Neural cell (in vitro differentiated cells): Measurements from ENCODE around the gene GRN. TPM values are rescaled to one million over a fixed set of nuclear protein-coding genes. Genes with fewer than 3 reads are reported as not detected.

ENCODE experiments used
- H2AFZ ChIP-seq: fragments of 200-600, 300-800 bp; sonication (generic), shearing (Covaris generic); 2 replicates; pipeline ENCODE4 v1.6.0; 2014; ENCODE audit warnings: low read depth, mild to moderate bottlenecking, antibody characterized with exemption, low read length, moderate library complexity
- H3F3A ChIP-seq: fragments of 200-600 bp; shearing (Covaris generic); 2 replicates; pipeline ENCODE4 v1.6.1; 2016; ENCODE audit warnings: mild to moderate bottlenecking, moderate library complexity, mixed read lengths, antibody characterized with exemption, low read length; ENCODE audit not compliant: insufficient read depth, poor library complexity, severe bottlenecking
- H3K27ac ChIP-seq: fragments of 200-600, 300-800 bp; sonication (generic), shearing (Covaris generic); 2 replicates; pipeline ENCODE4 v1.5.1; 2014; ENCODE audit warnings: mild to moderate bottlenecking, low read length, moderate library complexity
- H3K27me3 ChIP-seq: fragments of 300-800, 200-600 bp; sonication (generic), shearing (Covaris generic); 2 replicates; pipeline ENCODE4 v1.6.0; 2014; ENCODE audit warnings: mild to moderate bottlenecking, low read depth, low read length, moderate library complexity; ENCODE audit not compliant: insufficient read depth
- H3K36me3 ChIP-seq: fragments of 300-800, 200-600 bp; sonication (generic), shearing (Covaris generic); 2 replicates; pipeline ENCODE4 v1.5.1; 2014; ENCODE audit warnings: mild to moderate bottlenecking, antibody characterized with exemption, low read length, moderate library complexity; ENCODE audit not compliant: insufficient read depth
- H3K4me2 ChIP-seq: fragments of 300-800, 200-600 bp; sonication (generic), shearing (Covaris generic); 2 replicates; pipeline ENCODE4 v1.6.0; 2014; ENCODE audit warnings: mild to moderate bottlenecking, low read length
- H3K4me3 ChIP-seq: fragments of 300-800, 200-600 bp; sonication (generic), shearing (Covaris generic); 2 replicates; pipeline ENCODE4 v1.5.1; 2014; ENCODE audit warnings: mild to moderate bottlenecking, low read length, moderate library complexity
- H3K79me2 ChIP-seq: fragments of 200-600 bp; shearing (Covaris generic); replicated peaks from 2 replicates; pipeline ENCODE4 v1.6.0; 2014; ENCODE audit warnings: mild to moderate bottlenecking, low read length, moderate library complexity; ENCODE audit not compliant: insufficient read depth
- H3K9ac ChIP-seq: fragments of 300-800, 200-600 bp; sonication (generic), shearing (Covaris generic); 2 replicates; pipeline ENCODE4 v1.6.1; 2016; ENCODE audit warnings: mild to moderate bottlenecking, low read length, mixed read lengths
- H3K9me2 ChIP-seq: fragments of 200-600 bp; shearing (Covaris generic); 2 replicates; pipeline ENCODE4 v1.6.1; 2016; ENCODE audit warnings: mild to moderate bottlenecking, low read length, mixed read lengths; ENCODE audit not compliant: insufficient read depth
- H3K9me3 ChIP-seq: fragments of 200-600, 300-800 bp; sonication (generic), shearing (Covaris generic); 2 replicates; pipeline ENCODE4 v1.6.1; 2016; ENCODE audit warnings: mild to moderate bottlenecking, mixed run types, low read length, moderate library complexity, mixed read lengths
- H4K20me1 ChIP-seq: fragments of 200-600 bp; shearing (Covaris generic); 2 replicates; pipeline ENCODE4 v1.6.1; 2016; ENCODE audit warnings: mild to moderate bottlenecking, mixed run types; ENCODE audit not compliant: insufficient read depth
- EZH2 ChIP-seq: fragments of 200-600, 300-800 bp; shearing (Covaris generic), sonication (generic); IDR thresholded peaks from 2 replicates; pipeline ENCODE4 v1.6.1; 2014; ENCODE audit warnings: antibody characterized with exemption, low read length, borderline replicate concordance, mild to moderate bottlenecking; ENCODE audit not compliant: insufficient read depth, poor library complexity, severe bottlenecking
- MXI1 ChIP-seq: fragments of 450-650 bp; conservative IDR thresholded peaks from 2 replicates; pipeline ENCODE4 v1.6.1; 2014; ENCODE audit warnings: antibody characterized with exemption, mild to moderate bottlenecking; ENCODE audit not compliant: poor library complexity, severe bottlenecking
- POLR2AphosphoS5 ChIP-seq: IDR thresholded peaks from 2 replicates; pipeline ENCODE4 v1.6.1; 2012
- TAF1 ChIP-seq: IDR thresholded peaks from 2 replicates; pipeline ENCODE4 v1.6.1; 2012; ENCODE audit warnings: low read depth
- polyA plus RNA-seq: library from polyadenylated mRNA; depleted of rRNA; stranded (reverse); fragments of >200 nt; gene quantifications from 2 replicates; pipeline ENCODE4 v1.2.3, GENCODE V29; 2014
- TF ChIP-seq, protein P1 (sequence below): fragments of 450-650 bp; IDR thresholded peaks from 2 replicates; pipeline ENCODE4 v1.5.1; 2014; ENCODE audit warnings: antibody characterized with exemption, mild to moderate bottlenecking, moderate library complexity; ENCODE audit not compliant: poor library complexity, severe bottlenecking
- TF ChIP-seq, protein P2 (sequence below): IDR thresholded peaks from 2 replicates; pipeline ENCODE4 v1.6.1; 2012; ENCODE audit warnings: borderline replicate concordance

Gene GRN
- polyA plus RNA-seq, 1 donor from 2014 or later: 21.8 TPM

DNA sequence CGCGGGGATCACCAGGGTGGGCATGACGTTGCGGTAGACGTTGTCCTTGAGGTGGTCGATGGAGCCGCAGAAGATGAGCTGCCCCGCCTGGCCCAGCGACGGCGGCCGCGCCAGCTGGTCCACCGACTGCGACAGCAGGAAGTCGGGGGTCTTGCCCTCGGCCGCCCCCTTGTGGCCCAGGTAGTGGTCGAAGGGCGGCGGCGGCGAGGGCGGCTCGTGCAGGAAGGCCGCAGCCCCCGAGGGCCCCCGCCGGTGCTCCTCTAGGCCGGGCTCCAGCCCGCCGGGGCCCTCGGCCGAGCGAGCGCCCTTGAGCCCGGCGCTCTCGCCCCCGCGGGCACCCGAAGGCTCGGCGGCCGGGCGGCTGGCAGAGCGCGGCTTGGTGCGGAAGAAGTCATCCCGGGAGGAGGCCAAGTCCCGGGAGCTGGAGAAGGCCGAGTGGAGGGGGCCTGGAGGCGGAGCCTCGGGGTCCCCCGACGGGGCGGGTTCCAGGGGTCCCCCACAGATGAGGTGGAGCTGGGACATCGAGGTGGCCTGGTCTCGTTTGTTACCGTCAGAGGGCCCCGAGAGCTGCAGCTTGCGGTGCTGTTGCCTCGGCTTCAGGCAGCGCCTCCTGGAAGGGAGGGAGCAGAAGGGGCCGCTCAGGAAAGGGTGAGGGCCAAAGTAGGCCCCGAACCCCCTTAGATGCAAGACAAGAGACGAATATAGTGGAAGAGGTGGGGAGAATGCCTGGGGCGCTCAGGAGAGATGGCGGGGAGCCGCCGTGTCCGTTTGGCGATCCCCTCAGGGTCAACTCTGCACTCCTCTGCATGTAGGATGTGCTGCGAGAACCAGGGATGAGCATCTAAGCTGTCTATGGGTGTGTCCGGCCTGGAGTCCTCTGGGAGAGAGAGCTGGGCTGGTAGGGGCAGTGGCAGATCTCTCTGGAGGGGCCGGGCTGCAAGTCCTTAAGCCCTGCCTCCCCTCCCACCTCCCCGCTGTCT lies 9.8 kb downstream of the GRN start:
- Histone ChIP-seq H3K9me2 (no peaks in the 10 kb centered on the region), H3K79me2 (peaks cover 18% of the 10 kb centered on the region), H3K9me3 (no peaks in the 10 kb centered on the region), H3K27me3 (no peaks in the 10 kb centered on the region), H2AFZ (no peak overlapping the region), H4K20me1 (peaks cover 29% of the 10 kb centered on the region), H3K27ac (no peak overlapping the region), H3F3A (no peaks in the 10 kb centered on the region), H3K4me2 (no peak overlapping the region), H3K36me3 (no peaks in the 10 kb centered on the region), H3K4me3 (no peak overlapping the region), H3K9ac (no peak overlapping the region)
- TF ChIP-seq, protein P1, sequence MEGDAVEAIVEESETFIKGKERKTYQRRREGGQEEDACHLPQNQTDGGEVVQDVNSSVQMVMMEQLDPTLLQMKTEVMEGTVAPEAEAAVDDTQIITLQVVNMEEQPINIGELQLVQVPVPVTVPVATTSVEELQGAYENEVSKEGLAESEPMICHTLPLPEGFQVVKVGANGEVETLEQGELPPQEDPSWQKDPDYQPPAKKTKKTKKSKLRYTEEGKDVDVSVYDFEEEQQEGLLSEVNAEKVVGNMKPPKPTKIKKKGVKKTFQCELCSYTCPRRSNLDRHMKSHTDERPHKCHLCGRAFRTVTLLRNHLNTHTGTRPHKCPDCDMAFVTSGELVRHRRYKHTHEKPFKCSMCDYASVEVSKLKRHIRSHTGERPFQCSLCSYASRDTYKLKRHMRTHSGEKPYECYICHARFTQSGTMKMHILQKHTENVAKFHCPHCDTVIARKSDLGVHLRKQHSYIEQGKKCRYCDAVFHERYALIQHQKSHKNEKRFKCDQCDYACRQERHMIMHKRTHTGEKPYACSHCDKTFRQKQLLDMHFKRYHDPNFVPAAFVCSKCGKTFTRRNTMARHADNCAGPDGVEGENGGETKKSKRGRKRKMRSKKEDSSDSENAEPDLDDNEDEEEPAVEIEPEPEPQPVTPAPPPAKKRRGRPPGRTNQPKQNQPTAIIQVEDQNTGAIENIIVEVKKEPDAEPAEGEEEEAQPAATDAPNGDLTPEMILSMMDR: peak; percentile 42
- TF ChIP-seq, protein P2, sequence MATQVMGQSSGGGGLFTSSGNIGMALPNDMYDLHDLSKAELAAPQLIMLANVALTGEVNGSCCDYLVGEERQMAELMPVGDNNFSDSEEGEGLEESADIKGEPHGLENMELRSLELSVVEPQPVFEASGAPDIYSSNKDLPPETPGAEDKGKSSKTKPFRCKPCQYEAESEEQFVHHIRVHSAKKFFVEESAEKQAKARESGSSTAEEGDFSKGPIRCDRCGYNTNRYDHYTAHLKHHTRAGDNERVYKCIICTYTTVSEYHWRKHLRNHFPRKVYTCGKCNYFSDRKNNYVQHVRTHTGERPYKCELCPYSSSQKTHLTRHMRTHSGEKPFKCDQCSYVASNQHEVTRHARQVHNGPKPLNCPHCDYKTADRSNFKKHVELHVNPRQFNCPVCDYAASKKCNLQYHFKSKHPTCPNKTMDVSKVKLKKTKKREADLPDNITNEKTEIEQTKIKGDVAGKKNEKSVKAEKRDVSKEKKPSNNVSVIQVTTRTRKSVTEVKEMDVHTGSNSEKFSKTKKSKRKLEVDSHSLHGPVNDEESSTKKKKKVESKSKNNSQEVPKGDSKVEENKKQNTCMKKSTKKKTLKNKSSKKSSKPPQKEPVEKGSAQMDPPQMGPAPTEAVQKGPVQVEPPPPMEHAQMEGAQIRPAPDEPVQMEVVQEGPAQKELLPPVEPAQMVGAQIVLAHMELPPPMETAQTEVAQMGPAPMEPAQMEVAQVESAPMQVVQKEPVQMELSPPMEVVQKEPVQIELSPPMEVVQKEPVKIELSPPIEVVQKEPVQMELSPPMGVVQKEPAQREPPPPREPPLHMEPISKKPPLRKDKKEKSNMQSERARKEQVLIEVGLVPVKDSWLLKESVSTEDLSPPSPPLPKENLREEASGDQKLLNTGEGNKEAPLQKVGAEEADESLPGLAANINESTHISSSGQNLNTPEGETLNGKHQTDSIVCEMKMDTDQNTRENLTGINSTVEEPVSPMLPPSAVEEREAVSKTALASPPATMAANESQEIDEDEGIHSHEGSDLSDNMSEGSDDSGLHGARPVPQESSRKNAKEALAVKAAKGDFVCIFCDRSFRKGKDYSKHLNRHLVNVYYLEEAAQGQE: no peak
- no peak for TF ChIP-seq POLR2AphosphoS5

DNA sequence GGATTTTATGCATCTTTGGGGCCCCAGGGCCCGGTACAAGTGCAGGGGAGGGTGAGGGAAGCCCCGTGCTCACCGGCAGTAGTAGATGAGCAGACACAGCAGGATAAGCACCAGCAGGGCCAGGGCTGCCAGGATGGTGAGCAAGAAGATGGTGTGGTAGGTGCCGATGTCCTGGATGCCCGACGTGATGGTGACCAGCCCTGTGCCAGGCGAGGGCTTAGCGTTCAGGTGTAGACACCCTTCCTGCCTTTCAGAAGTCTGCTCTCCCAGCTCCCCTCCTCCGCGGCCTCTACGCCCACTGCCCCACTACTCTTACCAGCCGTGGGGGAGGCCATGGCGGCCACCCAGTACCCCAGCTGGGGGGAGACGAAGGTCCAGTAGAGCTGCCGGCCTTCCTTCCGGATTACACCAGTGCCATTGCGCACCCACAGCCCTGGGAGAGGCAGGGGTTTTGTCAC lies 10.6 kb downstream of the GRN start:
- no peaks in the 10 kb centered on the region for H3K9me2 ChIP-seq
- H2AFZ ChIP-seq: no peak overlapping the region
- H3K9ac ChIP-seq: no peak overlapping the region
- no peaks in the 10 kb centered on the region for H3F3A ChIP-seq
- H3K4me2 ChIP-seq: no peak overlapping the region
- TF ChIP-seq POLR2AphosphoS5 (no peak), MXI1 (no peak), EZH2 (no peak), TAF1 (no peak)
- TF ChIP-seq, protein P2: no peak
- TF ChIP-seq, protein P1: no peak
- H3K36me3 ChIP-seq: no peaks in the 10 kb centered on the region
- H3K79me2 ChIP-seq: peaks cover 26% of the 10 kb centered on the region
- no peak overlapping the region for H3K4me3 ChIP-seq
- H4K20me1 ChIP-seq: peaks cover 37% of the 10 kb centered on the region
- no peaks in the 10 kb centered on the region for H3K9me3 ChIP-seq
- no peaks in the 10 kb centered on the region for H3K27me3 ChIP-seq
- no peak overlapping the region for H3K27ac ChIP-seq
